ACHN (cell line): ENCODE results near the gene NUDT5.
A peak's percentile ranks its signal among the peaks of the same experiment; 100 is the strongest.
"Not testable (repeated sequence)": the region's sequence is repeated elsewhere in the genome, so short reads cannot be mapped to it uniquely, and the experiment has no call there.

Experiments used
- DNase-seq: peaks from one replicate; pipeline ENCODE4 v3.0.0-alpha.2; 2015
- in situ Hi-C: cut with HindIII; loops from 2 replicates; pipeline ENCODE4 v1.10.0; 2017; ENCODE audit warnings: low sequenced_read_pairs, low pct_ligation_motif_present, low pct_unique_long_range_greater_than_20kb

The NUDT5 gene

DNA sequence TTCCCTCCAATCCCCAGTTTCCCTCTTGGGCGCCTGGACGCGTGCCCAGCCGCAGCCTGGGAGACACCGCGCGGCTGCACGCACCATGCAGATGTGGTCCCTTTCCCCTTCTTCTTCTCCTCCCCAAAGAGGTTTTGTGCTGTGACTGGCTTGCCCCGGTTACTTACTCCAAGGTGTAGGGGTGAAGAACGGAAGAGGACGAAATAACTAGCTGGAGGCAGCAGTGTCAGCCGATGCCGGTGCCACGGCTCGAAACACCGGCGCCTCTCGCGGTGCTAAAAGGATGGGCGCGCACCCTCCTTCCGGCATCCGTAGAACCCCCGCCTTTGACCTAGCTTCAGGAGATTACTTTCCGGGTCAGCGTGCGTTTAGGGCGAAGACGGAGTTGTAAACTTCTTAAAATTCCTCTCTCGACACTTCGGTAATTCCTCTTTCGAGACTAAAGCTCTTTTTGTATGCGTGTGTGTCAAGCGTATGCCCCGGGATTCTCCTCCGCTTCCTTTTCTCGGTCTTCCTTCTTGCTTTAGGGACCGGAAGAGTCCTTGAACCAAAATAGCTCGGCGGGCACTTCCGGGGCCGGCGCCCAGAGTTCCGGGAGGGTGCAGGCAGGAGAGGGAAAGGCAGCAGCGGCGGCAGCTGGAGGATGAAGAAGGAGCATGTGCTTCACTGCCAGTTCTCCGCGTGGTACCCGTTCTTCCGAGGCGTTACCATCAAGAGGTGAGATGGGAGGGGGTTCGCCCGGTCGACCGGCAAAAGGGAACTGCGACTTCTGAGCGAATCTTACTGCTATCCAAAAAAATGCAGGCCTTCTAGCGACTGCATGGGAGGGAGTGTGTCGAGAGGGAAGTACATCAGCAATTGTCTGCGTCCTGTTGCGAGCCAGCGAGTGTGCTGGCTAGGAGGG, at the start of gene NUDT5, which contains the start of gene CDC123:
Gene NUDT5 (minus strand): TSS at position 289 of the 904 bp plus-strand sequence. CDS start 9,600 bp downstream, outside the sequence.
Gene CDC123 (plus strand): TSS at position 586 of the 904 bp plus-strand sequence. CDS start 58 bp downstream, at position 644.
- in situ Hi-C loops: no loop called here
- peak; percentile 87 for DNase-seq

- in situ Hi-C loops: no loop called here
- no peak for DNase-seq
Measured at GRCh38 chr10:12243864-12244620, 48.4 kb upstream of the NUDT5 start.

- DNase-seq: no peak
- in situ Hi-C loops: no loop called here
Measured at GRCh38 chr10:12241810-12242529, 46.3 kb upstream of the NUDT5 start.

GRCh38 chr10:12238821-12239220, 43.1 kb upstream of the NUDT5 start:
- no peak for DNase-seq
- in situ Hi-C loops: no loop called here

DNA sequence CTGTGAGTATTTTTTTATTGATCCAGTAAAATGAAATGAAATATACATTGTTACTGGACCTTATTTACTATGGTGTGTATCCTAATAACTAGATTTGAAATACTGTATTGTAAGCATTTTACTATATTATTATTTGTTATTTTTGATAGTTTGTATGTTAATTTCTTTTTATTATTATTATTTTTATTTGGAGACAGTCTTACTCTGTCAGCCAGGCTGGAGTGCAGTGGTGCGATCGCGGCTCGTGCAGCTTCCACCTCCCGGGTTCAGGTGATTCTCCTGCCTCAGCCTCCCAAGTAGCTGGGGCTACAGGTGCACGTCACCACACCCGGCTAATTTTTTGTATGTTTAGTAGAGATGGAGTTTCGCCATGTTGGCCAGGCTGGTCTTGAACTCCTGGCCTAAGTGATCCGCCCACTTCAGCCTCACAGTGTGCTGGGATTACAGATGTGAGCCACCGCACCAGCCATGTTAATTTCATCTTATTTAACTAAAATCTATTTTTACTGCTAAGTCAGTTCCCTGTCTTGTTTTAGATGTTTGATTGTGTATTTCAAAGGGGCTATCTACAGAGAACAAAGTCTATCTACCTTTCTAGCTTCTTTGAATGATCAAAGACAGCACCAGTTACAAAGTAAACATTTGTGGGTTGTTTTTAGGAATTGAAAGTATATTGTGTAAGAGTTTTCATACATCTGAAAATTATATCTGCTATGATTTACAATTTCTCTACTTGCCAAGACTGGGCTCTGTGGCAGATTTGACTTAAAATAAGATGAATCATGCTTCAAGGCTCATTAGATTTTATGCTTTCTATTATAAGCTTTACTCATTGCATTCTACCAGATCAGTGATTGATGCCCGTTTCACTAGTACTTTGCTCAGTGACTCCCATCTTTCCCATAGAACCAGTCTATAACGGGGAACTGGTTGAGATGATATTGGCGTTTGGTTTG, 41.9 kb upstream of the NUDT5 start:
- in situ Hi-C loops: no loop called here
- DNase-seq: peak; percentile 63

DNA sequence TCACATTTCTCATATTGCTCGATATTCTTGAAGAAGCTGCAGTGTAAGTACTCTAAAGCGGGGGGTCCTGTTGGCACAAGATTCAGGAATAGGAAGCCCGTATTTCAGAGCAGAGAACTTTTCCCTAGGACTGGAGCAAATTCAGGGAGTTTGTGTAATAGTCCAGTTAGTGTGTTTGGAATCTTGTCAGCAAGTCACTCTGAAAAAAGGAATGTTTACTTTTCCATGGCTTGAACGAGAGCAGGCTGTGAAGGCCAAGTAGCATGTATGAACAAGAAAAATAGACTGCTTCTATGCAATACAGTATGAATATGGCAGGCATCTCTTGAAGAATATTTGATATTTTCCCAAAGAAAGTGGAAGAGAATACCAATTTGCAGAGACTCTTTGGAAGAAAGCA, 40.1 kb upstream of the NUDT5 start:
- DNase-seq: no peak
- in situ Hi-C loops: no loop called here

DNA sequence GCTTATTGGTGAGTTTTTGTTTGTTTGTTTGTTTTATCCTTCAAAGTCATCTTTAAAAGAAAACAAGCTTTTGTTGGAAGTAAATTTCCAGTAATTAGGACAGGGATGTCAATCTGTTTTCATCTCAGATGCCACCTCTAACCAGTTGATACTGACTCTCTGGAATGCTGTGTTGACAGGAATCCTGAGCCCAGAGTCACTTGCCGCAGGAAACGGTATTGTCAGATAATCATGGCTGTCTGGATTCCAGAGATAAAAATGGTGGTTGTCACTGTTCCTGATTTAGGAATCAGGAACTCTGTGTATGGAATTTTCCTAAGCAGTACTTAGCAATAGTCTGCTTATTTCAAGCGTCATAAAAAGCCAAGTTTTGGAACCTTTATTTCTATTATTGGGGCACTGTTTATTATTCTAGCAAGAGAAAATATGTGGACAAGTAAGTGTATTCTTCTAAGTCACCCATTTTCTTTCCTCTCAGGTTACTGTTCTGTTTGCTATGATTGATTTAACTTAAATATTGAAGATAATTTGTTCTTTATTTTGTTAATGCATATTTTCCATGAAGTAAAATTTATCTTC, 39.5 kb upstream of the NUDT5 start:
- in situ Hi-C loops: no loop called here
- DNase-seq: no peak

GRCh38 chr10:12234687-12235086, 39.0 kb upstream of the NUDT5 start:
- in situ Hi-C loops, DNase-seq: not testable (repeated sequence)

- in situ Hi-C loops: no loop called here
- no peak for DNase-seq
Measured at GRCh38 chr10:12228851-12229250, 33.2 kb upstream of the NUDT5 start.

DNA sequence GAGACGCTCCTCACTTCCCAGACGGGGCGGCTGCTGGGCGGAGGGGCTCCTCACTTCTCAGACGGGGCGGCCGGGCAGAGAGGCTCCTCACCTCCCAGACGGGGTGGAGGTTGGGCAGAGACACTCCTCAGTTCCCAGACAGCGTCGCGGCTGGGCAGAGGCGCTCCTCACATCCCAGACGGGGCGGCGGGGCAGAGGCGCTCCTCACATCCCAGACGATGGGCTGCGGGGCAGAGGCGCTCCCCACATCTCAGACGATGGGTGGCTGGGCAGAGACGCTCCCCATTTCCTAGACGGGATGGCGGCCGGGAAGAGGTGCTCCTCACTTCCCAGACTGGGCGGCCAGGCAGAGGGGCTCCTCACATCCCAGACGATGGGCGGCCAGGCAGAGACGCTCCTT, 30.7 kb upstream of the NUDT5 start:
- in situ Hi-C loops, DNase-seq: not testable (repeated sequence)

- no peak for DNase-seq
- in situ Hi-C loops: no loop called here
Measured at GRCh38 chr10:12225444-12225843, 29.8 kb upstream of the NUDT5 start.

- in situ Hi-C loops: no loop called here
Measured at GRCh38 chr10:12221323-12222298, 25.9 kb upstream of the NUDT5 start.

GRCh38 chr10:12218991-12219390, 23.3 kb upstream of the NUDT5 start:
- DNase-seq: no peak
- in situ Hi-C loops: no loop called here

More at GRCh38 chr10:12221323-12222298, 25.9 kb upstream of the NUDT5 start:
- peak; percentile 7 for DNase-seq

DNA sequence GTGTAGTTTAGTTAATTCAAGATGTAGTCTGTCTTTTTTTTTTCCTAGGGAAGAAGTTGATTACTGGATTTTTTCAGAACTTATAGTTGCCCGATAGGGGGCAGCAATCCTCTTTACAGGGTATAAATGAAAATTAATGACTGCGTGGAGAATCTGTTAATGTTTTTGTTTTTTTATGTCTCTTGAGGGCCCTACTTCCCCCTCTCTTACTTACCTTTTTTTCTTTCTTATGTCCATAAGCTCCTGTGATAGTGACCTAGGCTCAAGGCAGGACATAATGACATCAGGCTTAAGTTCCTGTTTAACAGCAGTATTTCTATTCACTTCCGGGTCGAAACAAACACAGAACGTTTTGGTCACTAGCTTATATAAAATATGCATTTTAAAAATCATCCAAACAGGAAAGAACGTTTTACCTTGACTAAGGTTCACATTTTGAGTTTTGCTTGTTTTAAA, 19.1 kb upstream of the NUDT5 start:
- in situ Hi-C loops: no loop called here

GRCh38 chr10:12214093-12214492, 18.4 kb upstream of the NUDT5 start:
- DNase-seq: no peak
- in situ Hi-C loops: no loop called here

More for the DNA sequence above, 19.1 kb upstream of the NUDT5 start:
- DNase-seq: peak; percentile 53

GRCh38 chr10:12213621-12214020, 17.9 kb upstream of the NUDT5 start:
- no peak for DNase-seq
- in situ Hi-C loops: no loop called here
